COR-L47 (cell line): ENCODE data around the gene STK38.

Source experiments
- DNase-seq: peaks from one replicate; lab custom pipeline; 2025; lab: John Stamatoyannopoulos, UW

Gene STK38

GRCh38 chr6:36519352-36519751, 27.9 kb downstream of the STK38 start:
- DNase-seq: peak; percentile 24

- no peak for DNase-seq
Measured at GRCh38 chr6:36517408-36517807, 29.9 kb downstream of the STK38 start.

- no peak for DNase-seq
Measured at GRCh38 chr6:36516988-36517387, 30.3 kb downstream of the STK38 start.

- DNase-seq: no peak
Measured at GRCh38 chr6:36516559-36516958, 30.7 kb downstream of the STK38 start.

- DNase-seq: no peak
Measured at GRCh38 chr6:36515844-36516243, 31.4 kb downstream of the STK38 start.

- DNase-seq: no peak
Measured at GRCh38 chr6:36514554-36515456, 32.5 kb downstream of the STK38 start.

- no peak for DNase-seq
Measured at GRCh38 chr6:36510365-36510764, 36.9 kb downstream of the STK38 start.

- no peak for DNase-seq
Measured at GRCh38 chr6:36508532-36508931, 38.7 kb downstream of the STK38 start.

- DNase-seq: no peak
Measured at GRCh38 chr6:36506611-36507010, 40.7 kb downstream of the STK38 start.

- DNase-seq: no peak
Measured at GRCh38 chr6:36505744-36506534, 41.3 kb downstream of the STK38 start.

- DNase-seq: no peak
Measured at GRCh38 chr6:36504982-36505381, 42.3 kb downstream of the STK38 start.

GRCh38 chr6:36504181-36504580, 43.1 kb downstream of the STK38 start:
- no peak for DNase-seq

GRCh38 chr6:36501686-36502085, 45.6 kb downstream of the STK38 start:
- DNase-seq: no peak

GRCh38 chr6:36499918-36500317, 47.4 kb downstream of the STK38 start:
- no peak for DNase-seq

- no peak for DNase-seq
Measured at GRCh38 chr6:36495086-36495485, 52.2 kb downstream of the STK38 start.

- no peak for DNase-seq
Measured at GRCh38 chr6:36493859-36494258, 53.4 kb downstream of the STK38 start.

- no peak for DNase-seq
Measured at GRCh38 chr6:36493319-36493718, 54.0 kb downstream of the STK38 start.

- no peak for DNase-seq
Measured at GRCh38 chr6:36492621-36493020, 54.7 kb downstream of the STK38 start.

GRCh38 chr6:36492092-36492491, 55.2 kb downstream of the STK38 start:
- DNase-seq: no peak

- no peak for DNase-seq
Measured at GRCh38 chr6:36491378-36491965, 55.8 kb downstream of the STK38 start.

GRCh38 chr6:36489426-36489825, 57.9 kb downstream of the STK38 start:
- DNase-seq: no peak

GRCh38 chr6:36488221-36488620, 59.1 kb downstream of the STK38 start:
- DNase-seq: no peak

- no peak for DNase-seq
Measured at GRCh38 chr6:36487698-36488097, 59.6 kb downstream of the STK38 start.
